GM15510 (cell line): Measurements from ENCODE around the gene MX2.

Experiments
- POLR2A ChIP-seq: IDR thresholded peaks from 3 replicates; pipeline ENCODE4 v1.6.1; 2011; ENCODE audit warnings: borderline replicate concordance; ENCODE audit not compliant: insufficient read length; ENCODE audit errors: extremely low read depth

Gene MX2, protein sequence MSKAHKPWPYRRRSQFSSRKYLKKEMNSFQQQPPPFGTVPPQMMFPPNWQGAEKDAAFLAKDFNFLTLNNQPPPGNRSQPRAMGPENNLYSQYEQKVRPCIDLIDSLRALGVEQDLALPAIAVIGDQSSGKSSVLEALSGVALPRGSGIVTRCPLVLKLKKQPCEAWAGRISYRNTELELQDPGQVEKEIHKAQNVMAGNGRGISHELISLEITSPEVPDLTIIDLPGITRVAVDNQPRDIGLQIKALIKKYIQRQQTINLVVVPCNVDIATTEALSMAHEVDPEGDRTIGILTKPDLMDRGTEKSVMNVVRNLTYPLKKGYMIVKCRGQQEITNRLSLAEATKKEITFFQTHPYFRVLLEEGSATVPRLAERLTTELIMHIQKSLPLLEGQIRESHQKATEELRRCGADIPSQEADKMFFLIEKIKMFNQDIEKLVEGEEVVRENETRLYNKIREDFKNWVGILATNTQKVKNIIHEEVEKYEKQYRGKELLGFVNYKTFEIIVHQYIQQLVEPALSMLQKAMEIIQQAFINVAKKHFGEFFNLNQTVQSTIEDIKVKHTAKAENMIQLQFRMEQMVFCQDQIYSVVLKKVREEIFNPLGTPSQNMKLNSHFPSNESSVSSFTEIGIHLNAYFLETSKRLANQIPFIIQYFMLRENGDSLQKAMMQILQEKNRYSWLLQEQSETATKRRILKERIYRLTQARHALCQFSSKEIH

DNA sequence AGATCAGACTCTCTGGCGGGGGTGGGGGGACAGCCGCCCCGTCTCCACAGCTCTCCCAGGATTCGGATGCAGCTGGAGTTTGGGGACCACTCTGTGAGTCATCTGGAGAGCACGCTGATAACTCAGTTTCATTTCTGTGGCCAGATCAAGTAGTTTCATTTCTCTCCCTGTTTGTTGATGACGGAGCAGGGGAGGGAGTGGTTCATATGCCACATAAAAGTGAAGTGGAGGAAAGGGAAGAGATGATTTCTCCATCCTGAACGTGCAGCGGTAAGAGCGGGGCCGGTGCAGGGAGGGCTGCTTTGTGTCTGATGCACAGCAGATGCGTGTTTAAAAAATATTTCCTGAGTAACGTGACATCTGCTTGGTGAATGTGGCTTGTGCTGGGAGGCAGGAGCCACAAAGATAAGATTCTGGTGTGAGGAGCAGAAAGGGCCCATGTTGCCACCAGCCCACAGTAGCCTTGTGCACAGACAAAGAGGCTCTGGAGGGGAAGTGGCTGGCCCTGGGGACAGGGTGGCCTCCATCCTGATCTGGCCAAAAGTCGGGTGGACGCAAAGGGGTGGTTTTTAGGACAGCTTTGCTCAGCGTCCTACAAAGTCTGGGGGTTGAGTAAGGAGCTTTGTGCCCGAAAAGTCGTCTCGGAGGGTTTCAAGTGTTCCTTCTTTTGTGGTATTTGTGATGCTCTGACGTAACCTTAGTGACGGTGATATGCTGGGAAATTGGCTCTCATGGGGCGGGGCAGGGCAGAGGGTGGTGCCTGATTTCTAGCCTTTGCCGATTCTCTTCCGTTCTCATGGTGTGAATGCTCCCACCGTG lies at the start of gene MX2:
Gene MX2 (plus strand): TSS at position 242 of the 819 bp plus-strand sequence. CDS start 14,880 bp downstream, outside the sequence.
- TF ChIP-seq POLR2A: peak; percentile 67

DNA sequence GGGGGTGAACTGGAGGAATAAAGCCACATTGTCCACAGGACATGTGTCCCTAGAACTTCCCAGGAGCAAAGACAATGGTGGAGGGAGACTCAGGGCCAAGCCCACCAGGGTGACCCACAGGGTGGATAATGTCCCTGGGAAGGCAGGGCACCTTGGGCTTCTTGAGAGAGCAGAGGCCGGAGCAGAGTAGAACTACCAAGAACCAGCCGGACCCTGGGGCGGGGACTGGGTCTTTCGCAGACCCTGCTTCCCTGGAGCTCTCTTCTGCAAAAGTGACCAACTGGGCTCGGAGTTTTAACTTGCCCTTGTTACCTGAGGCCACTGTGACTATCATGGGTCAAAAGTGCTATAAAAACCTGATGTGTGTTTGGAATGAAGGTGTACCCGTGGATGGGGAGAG lies 46.1 kb upstream of the MX2 start:
- no peak for TF ChIP-seq POLR2A

DNA sequence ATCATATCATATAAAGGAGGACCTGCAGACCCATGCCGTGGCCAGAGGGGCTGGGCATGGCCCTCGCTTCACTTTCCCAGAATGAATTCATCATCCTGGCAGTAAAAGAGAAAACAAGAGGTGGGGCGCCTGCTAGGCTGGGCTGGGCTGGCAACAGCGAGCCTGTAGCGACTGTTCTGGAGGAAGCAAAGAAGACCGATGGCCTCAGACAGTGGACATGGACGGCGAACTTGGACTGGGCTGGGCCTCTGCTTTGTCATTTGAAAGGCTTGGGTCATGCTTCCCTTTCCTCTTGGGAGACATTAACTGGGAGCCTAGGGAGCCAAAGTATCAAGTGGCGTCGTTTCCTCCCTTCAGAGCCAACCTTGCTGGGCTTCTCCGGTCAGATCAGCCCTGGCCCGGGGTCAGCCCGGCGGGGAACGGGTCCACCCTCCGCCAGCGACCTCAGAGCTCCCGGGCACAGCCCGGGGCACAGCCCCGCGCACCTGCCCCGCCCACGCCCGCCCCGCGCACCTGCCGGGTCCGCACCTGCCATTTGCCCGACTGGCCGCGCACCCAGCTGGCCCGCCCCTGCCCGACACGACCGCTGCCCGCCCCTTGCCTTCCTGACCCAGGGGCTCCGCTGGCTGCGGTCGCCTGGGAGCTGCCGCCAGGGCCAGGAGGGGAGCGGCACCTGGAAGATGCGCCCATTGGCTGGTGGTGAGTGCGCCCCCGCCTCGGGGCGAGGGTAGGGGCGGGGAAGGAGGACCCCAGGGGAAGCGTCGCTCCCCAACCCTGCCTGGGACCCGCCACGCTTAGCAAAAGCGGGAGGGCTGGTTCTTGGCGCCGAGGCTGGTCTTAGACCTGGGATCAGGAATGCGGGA lies 45.4 kb upstream of the MX2 start, which contains the start of gene FAM3B:
Gene FAM3B (plus strand): TSS at position 602 of the 863 bp plus-strand sequence. CDS start 79 bp downstream, at position 681.
- no peak for TF ChIP-seq POLR2A

DNA sequence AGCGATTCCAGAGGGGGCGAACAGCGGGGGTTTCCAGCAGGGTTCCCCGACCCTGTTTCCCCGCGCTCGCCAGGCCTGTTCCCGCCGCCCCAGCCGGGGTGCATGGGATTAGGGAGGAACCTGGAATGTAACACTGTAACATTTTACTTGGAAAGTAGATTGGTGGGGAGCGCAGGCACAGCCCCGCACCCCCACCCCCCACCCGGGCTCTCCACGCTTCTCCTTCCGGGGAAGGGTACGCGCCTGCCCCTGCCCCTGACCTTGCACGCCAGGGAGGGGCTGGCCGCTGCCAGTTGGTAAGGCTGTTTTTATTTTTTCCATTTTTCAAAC lies 44.8 kb upstream of the MX2 start:
- no peak for TF ChIP-seq POLR2A

DNA sequence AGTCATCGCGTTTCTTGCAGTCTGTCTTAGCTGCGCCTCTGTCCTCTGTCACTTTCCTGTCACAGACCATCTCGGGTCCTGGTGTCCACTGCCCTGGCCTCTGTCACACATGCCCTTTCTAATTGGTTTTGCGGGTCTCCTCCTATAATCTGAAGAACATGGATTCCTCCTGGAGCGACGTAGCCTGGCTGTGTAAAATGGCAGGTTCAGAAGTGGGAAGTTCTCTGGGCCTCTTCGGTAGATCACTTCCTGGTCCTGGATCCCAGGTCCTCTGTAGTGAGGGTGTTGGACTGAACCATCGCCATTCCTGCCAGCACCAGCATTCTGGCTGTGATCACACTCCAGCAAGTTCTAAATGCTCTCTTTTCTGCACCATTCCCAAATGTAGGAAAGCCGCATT lies 44.4 kb upstream of the MX2 start:
- TF ChIP-seq POLR2A: no peak

DNA sequence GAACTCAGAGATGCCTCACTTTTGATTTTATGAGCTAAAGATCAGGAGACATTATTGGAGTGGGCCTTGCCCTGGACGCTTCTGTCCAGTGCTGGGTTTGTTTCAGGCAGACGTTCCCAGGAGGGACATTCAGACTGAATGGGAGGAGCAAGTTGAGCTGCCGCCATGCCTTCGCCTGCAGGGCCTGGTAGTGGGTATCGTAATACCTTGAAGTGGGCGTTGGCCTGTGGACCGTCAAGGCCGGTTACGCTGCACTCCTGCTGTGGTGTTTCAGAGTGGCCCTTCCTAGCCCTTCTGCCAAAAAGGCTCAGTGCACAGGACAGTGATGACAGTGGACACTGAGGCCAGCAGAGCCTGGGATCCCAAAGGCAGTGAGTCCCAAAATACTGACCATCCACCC lies 43.6 kb upstream of the MX2 start:
- TF ChIP-seq POLR2A: no peak

DNA sequence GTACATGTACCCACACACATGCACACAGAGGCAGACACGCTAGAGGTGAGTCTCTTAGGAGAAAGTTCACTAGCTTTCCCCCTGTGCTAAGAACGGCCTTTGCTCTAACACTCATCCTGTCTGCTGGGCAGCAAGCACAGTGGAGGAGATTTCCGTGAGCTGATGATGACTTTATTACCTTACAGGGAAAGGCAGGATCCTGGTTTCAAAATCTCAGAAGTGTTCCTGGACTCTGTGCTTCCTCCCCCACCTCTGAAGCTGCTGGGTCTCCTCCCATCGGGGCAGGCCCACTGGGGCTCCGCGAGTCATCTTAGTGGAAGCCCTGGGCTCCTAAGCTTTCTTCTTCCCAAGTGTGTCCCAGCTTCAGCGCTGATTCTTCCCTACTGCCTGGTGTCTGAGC lies 42.6 kb upstream of the MX2 start:
- TF ChIP-seq POLR2A: no peak

DNA sequence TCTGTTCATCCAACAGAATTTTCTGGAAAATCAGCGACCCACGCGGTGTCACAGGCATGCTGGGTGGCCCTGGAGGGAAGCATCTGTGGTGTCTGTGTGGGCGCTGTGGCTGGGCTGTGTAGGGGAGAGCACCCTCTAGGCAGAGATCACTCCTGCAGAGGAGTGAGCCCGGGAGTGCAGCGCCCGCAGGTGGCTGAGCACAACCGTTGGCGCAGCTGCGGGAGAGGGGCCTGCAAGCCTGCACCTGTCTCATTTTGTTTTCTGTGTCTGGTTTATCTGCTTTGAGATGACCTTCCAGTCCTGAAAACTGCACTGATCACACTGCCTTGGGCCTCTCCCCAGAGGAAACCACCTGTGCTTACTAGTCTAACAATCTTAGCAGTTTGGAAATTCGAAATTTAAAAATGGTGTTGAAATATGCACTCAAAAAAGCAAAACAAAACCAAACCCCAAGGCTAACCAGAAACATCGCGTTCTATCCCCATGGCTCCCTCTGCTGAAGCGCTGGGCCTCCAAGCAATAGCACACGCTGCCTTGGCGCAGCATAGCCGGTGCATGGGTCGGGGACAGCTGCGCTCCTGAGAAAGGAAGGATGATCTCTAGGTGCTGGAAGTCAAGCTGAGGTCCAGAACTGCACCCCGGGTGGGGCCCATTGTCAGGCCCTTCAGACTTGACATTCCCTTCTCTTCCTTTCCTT lies 40.5 kb upstream of the MX2 start:
- TF ChIP-seq POLR2A: no peak

DNA sequence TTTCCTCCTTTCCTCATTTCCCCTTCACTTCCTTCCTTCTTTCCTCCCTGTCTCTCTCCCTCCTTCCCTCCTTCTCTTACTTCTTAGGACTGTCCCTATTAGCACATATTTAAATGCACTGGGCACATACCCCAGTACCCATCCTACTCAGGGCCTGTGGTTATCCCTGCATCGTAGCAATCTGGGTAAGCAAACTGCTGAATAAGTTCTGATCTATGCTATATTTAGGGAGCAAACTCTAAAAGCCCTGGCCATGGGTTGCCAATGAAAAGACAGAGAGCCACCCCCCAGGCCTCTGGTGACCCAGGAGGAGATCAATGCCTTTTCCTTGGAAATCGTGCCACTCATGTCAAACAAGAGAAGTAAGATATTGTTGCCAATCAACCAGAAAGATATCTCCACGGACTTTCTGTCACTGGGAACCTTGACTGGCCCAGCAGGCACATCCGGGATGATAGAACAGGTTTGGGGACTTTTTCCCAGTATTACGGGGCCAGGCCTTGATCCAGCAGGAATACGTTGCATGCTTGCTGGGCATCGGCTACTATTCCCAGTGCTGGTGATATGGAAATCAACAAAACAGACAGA lies 39.8 kb upstream of the MX2 start:
- no peak for TF ChIP-seq POLR2A

DNA sequence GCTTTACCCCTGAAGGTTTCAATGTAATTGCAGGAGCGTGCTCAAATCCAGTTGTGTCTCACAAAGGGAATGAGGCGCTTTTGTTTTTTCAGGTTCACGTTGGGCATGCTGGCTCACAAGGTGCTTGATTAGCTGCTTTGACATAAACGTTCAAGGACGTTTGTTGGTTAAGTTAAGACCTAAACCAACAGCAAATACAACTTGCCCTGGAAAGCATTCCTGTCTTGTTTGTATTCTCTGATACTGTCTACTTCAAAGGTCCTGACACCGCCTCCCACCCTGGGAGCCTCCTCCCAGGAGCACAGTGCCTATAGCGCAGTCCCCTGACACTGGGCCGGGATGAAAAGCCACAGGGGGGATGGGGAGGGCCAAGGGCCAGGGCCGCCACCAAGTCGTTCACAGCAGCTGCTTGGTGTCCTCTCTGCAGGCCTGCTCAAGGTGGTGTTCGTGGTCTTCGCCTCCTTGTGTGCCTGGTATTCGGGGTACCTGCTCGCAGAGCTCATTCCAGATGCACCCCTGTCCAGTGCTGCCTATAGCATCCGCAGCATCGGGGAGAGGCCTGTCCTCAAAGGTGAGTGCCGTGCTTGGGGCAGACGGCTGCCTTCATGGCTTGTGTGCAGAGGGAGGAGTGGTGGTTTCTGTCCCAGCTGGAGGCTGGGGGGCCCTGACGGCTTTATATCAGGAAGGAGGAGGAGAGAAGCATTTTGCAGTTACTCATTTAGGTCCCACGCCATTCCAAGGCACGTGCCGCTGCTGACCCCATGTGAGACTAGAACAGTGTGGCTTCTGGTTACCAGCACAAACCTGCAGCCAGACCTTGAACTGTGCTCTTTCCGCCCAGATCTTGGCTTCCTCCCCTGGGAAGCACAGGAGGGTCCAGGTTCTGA lies 39.1 kb upstream of the MX2 start:
- no peak for TF ChIP-seq POLR2A

DNA sequence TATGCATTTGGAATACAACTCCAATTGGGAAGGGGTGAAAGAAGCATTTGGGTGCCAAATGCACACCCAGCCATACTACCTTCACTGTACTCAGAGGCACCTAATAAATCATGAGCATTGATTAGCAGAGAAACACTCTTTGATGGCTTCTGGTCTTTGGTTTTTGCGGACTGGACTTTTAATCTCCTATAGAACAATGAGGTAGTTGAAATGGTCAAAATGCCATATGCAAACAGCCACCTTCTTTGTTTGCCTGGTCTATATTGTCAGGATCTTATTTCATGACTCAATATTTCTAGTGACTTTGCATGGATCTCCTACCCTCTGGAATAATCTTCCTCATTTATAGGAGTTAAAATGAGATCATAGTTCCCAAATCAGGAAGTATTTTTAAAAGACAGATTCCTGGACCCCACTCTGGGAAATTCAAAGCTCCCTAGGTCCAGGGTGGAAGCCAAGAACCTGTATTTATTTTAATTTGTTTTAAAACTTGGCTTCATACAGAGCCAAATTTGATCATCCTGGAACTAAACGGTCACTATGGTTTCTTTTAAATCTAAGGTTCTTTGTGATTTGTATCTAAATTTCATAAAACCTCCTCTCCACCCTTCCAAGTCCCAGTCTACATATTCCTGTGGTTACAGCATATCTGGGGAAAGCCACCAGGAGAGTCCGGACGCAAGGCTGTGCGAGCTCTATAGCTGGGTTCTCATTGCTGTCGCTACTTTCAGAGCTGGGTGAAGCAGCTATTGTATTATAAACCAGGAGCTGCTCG lies 36.5 kb upstream of the MX2 start:
- no peak for TF ChIP-seq POLR2A
